DOHH2 (cell line): ENCODE results near the gene UGT2B7.

Experiments
- H3F3A ChIP-seq: fragments of 200-600 bp; sonication (generic), shearing (Covaris generic); 2 replicates; pipeline ENCODE4 v1.6.0; 2016; ENCODE audit warnings: antibody characterized with exemption, mild to moderate bottlenecking; ENCODE audit not compliant: control insufficient read depth, insufficient read depth
- H3K27ac ChIP-seq: fragments of 200-600 bp; sonication (generic); 2 replicates; pipeline ENCODE4 v1.5.1; 2014; ENCODE audit warnings: low read depth, mild to moderate bottlenecking, low read length, moderate library complexity
- H3K27me3 ChIP-seq: fragments of 200-600 bp; sonication (generic); 2 replicates; pipeline ENCODE4 v1.6.1; 2014; ENCODE audit warnings: mild to moderate bottlenecking, low read length, mixed read lengths; ENCODE audit not compliant: control insufficient read depth
- H3K36me3 ChIP-seq: fragments of 200-600 bp; sonication (generic); 2 replicates; pipeline ENCODE4 v1.6.1; 2014; ENCODE audit warnings: mild to moderate bottlenecking, low read length, moderate library complexity, mixed read lengths; ENCODE audit not compliant: control insufficient read depth
- H3K4me1 ChIP-seq: fragments of 200-600 bp; sonication (generic); 2 replicates; pipeline ENCODE4 v1.6.1; 2014; ENCODE audit warnings: mild to moderate bottlenecking, low read length, mixed read lengths; ENCODE audit not compliant: control insufficient read depth
- H3K4me2 ChIP-seq: fragments of 200-600 bp; sonication (generic); 2 replicates; pipeline ENCODE4 v1.6.0; 2014; ENCODE audit warnings: mild to moderate bottlenecking, low read length, moderate library complexity
- H3K4me3 ChIP-seq: fragments of 200-600 bp; sonication (generic); 2 replicates; pipeline ENCODE4 v1.5.1; 2014; ENCODE audit warnings: mild to moderate bottlenecking, low read length, mixed read lengths
- H3K79me2 ChIP-seq: fragments of 200-600 bp; sonication (generic); 2 replicates; pipeline ENCODE4 v1.6.1; 2014; ENCODE audit warnings: mild to moderate bottlenecking, low read length, mixed read lengths; ENCODE audit not compliant: control insufficient read depth
- H3K9me2 ChIP-seq: fragments of 200-600 bp; sonication (generic); replicated peaks from 2 replicates; pipeline ENCODE4 v1.6.1; 2014; ENCODE audit warnings: mild to moderate bottlenecking, low read length, mixed read lengths; ENCODE audit not compliant: control insufficient read depth
- H3K9me3 ChIP-seq: fragments of 200-600 bp; sonication (generic); 2 replicates; pipeline ENCODE4 v1.6.1; 2014; ENCODE audit warnings: antibody characterized with exemption, low read length, mixed read lengths; ENCODE audit not compliant: control insufficient read depth, insufficient read depth
- H4K20me1 ChIP-seq: fragments of 200-600 bp; sonication (generic); 2 replicates; pipeline ENCODE4 v1.6.0; 2014; ENCODE audit warnings: low read depth, mild to moderate bottlenecking, antibody characterized with exemption, low read length, moderate library complexity; ENCODE audit not compliant: control insufficient read depth, insufficient read depth
- EZH2phosphoT487 ChIP-seq: fragments of 200-600 bp; sonication (generic); IDR thresholded peaks from 2 replicates; pipeline ENCODE4 v1.6.1; 2017; ENCODE audit warnings: borderline replicate concordance, mild to moderate bottlenecking, antibody characterized with exemption, low read length, moderate library complexity, mixed read lengths
- TF ChIP-seq, protein P1 (sequence below): fragments of 200-600 bp; sonication (generic); IDR thresholded peaks from one replicate; pipeline ENCODE4 v1.5.1; 2014; ENCODE audit warnings: antibody characterized with exemption, mild to moderate bottlenecking, low read depth, low read length; ENCODE audit not compliant: poor library complexity, severe bottlenecking

The UGT2B7 gene

GRCh38 chr4:69093681-69094080, 2.6 kb upstream of the UGT2B7 start:
- H4K20me1 ChIP-seq: no peaks in the 10 kb centered on the region
- no peaks in the 10 kb centered on the region for H3K36me3 ChIP-seq
- no peaks in the 10 kb centered on the region for H3K79me2 ChIP-seq
- H3K27me3 ChIP-seq: no peaks in the 10 kb centered on the region
- H3K27ac ChIP-seq: no peak overlapping the region
- no peaks in the 10 kb centered on the region for H3K9me3 ChIP-seq
- no peaks in the 10 kb centered on the region for H3K9me2 ChIP-seq
- no peak overlapping the region for H3K4me3 ChIP-seq
- no peak overlapping the region for H3K4me2 ChIP-seq
- TF ChIP-seq EZH2phosphoT487: no peak
- TF ChIP-seq, protein P1, sequence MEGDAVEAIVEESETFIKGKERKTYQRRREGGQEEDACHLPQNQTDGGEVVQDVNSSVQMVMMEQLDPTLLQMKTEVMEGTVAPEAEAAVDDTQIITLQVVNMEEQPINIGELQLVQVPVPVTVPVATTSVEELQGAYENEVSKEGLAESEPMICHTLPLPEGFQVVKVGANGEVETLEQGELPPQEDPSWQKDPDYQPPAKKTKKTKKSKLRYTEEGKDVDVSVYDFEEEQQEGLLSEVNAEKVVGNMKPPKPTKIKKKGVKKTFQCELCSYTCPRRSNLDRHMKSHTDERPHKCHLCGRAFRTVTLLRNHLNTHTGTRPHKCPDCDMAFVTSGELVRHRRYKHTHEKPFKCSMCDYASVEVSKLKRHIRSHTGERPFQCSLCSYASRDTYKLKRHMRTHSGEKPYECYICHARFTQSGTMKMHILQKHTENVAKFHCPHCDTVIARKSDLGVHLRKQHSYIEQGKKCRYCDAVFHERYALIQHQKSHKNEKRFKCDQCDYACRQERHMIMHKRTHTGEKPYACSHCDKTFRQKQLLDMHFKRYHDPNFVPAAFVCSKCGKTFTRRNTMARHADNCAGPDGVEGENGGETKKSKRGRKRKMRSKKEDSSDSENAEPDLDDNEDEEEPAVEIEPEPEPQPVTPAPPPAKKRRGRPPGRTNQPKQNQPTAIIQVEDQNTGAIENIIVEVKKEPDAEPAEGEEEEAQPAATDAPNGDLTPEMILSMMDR: no peak
- no peaks in the 10 kb centered on the region for H3K4me1 ChIP-seq
- H3F3A ChIP-seq: no peaks in the 10 kb centered on the region

- Histone ChIP-seq H3K9me2 (no peaks in the 10 kb centered on the region), H3F3A (no peaks in the 10 kb centered on the region), H3K27me3 (no peaks in the 10 kb centered on the region), H3K4me1 (no peaks in the 10 kb centered on the region), H3K27ac (no peak overlapping the region), H3K36me3 (no peaks in the 10 kb centered on the region), H3K4me3 (no peak overlapping the region), H3K9me3 (no peaks in the 10 kb centered on the region), H3K79me2 (no peaks in the 10 kb centered on the region), H4K20me1 (no peaks in the 10 kb centered on the region), H3K4me2 (no peak overlapping the region)
- TF ChIP-seq EZH2phosphoT487: no peak
- TF ChIP-seq, protein P1: no peak
These were observed 958 bp upstream of the UGT2B7 start for GRCh38 chr4:69095301-69095731.

GRCh38 chr4:69096810-69097209, 536 bp downstream of the UGT2B7 start:
- H4K20me1 ChIP-seq: no peaks in the 10 kb centered on the region
- H3F3A ChIP-seq: no peaks in the 10 kb centered on the region
- no peak overlapping the region for H3K27ac ChIP-seq
- no peaks in the 10 kb centered on the region for H3K36me3 ChIP-seq
- H3K4me2 ChIP-seq: no peak overlapping the region
- H3K4me1 ChIP-seq: no peaks in the 10 kb centered on the region
- no peaks in the 10 kb centered on the region for H3K9me3 ChIP-seq
- TF ChIP-seq, protein P1: no peak
- no peak for TF ChIP-seq EZH2phosphoT487
- H3K79me2 ChIP-seq: no peaks in the 10 kb centered on the region
- no peaks in the 10 kb centered on the region for H3K27me3 ChIP-seq
- H3K4me3 ChIP-seq: no peak overlapping the region
- no peaks in the 10 kb centered on the region for H3K9me2 ChIP-seq

- Histone ChIP-seq H3K4me1 (no peaks in the 10 kb centered on the region), H3K4me2 (no peak overlapping the region), H3K36me3 (no peaks in the 10 kb centered on the region), H3F3A (no peaks in the 10 kb centered on the region), H3K4me3 (no peak overlapping the region), H4K20me1 (no peaks in the 10 kb centered on the region), H3K9me2 (no peaks in the 10 kb centered on the region), H3K9me3 (no peaks in the 10 kb centered on the region), H3K27me3 (no peaks in the 10 kb centered on the region), H3K27ac (no peak overlapping the region), H3K79me2 (no peaks in the 10 kb centered on the region)
- TF ChIP-seq EZH2phosphoT487: no peak
- TF ChIP-seq, protein P1: no peak
These were observed 2.2 kb downstream of the UGT2B7 start for GRCh38 chr4:69098470-69098869.
